HTR-8/SVneo (cell line): Measurements from ENCODE around the gene QSER1.
"Not testable (repeated sequence)": the region's sequence is repeated elsewhere in the genome, so short reads cannot be mapped to it uniquely, and the experiment has no call there.

ENCODE experiments used
- DNase-seq: peaks from one replicate; pipeline ENCODE4 v3.0.0; 2011; ENCODE audit warnings: low spot score, mixed read lengths; ENCODE audit not compliant: insufficient read length
- FAIRE-seq: peaks from 2 replicates; lab custom pipeline; 2011; peaks lifted over from hg19 to GRCh38; lab: Jason Lieb, UNC

QSER1 gene

DNA sequence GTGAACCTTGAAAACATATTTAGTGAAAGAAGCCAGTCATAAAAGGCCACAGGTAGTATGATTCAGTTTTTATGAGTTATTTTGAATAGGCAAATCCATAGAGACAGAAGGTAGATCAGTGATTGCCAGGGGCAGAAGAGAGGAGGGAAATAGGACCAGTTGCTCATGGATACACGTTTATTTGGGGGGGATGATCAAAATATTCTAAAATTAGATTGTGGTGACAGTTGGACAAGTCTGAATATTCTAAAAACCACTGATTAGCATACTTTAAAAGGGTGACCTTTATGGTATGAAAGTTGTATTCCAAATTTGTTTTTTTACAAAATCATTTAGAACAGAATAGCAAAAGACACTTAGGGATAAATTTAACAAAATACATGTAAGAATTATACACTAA, 28.6 kb downstream of the QSER1 start:
- no peak for FAIRE-seq

DNA sequence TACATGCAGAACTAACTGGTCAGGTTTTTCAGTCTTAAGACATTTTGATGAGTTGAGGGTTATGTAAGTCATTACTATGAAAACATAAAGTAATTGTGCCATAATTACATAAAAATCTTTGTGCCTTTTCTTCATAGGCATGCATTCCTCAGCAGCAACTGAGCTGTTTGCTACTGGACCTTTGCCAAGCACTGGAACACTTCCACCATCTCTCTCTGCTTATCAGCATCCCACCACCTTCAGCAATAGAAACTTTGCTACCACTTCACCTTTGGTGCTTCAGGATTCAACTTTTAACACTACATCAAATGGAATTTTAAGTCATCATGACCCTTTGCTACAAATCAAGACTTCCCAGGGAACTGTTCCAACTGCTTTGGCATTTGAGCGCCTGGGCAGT, 39.0 kb downstream of the QSER1 start:
- FAIRE-seq (no peak), DNase-seq (no peak)

More for the DNA sequence above, 28.6 kb downstream of the QSER1 start:
- DNase-seq, result no peak

DNA sequence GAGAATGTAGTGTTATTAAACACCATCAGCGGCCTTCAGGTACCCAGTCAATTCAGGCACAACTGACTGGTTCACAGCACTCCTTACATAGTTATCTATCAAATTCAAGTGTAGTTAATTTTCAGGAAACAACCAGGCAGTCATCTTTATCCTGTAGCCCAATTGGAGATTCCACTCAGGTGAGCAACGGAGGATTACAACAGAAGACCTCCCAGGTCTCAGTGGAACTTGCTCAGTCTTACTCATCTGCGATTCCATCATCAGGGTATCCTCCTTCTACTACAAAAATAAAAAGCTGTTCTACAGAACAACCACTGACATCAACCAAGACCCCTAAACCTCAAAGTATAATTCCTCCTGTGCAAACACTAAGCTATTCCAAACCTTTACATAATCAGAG, 39.6 kb downstream of the QSER1 start:
- no peak for FAIRE-seq
- no peak for DNase-seq

DNA sequence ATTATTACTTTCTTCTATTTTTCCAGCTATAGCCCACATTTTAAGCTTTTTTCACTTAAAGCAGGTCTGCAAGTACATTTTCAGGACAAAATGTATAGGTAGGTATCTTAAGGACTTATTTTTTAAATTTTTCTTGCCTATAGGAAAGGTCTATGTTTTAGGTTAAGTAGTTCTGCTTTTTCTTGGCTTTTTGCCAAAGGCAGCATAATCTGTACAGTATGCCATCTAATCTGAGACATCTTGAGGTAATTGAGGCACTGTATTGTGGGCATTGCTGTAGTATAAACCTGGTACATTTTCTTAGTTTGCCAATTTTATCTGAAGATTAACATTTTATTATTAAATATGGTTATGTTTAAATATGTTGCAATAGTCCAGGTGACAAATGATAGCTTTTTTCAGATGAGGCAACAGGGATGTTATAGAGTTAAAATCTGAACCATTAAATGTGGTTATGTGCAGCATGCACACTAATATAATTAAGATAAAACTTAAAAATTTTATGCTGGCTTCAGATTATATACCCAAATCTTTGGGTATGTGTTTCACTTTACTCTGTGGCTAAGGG, 42.9 kb downstream of the QSER1 start:
- DNase-seq (no peak), FAIRE-seq (no peak)

DNA sequence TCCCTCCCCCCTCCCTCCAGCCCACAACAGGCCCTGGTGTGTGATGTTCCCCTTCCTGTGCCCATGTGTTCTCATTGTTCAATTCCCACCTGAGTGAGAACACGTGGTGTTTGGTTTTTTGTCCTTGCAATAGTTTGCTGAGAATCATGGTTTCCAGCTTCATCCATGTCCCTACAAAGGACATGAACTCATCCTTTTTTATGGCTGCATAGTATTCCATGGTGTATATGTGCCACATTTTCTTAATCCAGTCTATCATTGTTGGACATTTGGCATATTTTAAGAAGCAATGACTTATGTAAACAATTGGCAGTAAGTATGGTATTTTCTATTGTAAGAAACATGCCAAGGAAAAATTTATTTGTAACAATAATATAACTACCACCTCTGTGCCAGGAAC, 43.6 kb downstream of the QSER1 start:
- not testable (repeated sequence) for DNase-seq, FAIRE-seq

DNA sequence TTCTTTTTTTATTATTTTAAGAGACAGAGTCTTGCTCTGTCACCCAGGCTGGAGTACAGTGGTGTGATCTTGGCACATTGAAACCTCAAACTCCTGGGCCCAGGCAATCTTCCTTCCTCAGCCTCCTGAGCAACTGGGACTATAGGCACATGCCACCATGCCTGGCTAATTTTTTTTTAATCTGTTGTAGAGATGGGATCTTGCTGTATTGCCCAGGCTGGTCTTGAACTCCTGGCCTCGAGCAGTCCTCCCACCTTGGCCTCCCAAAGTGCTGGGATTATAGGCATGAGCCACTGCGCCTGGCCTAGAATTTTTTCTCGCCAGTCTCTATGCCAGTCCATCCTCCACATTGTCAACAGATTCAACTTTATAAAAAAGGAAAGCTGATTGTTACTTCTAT, 44.7 kb downstream of the QSER1 start:
- not testable (repeated sequence) for DNase-seq, FAIRE-seq

DNA sequence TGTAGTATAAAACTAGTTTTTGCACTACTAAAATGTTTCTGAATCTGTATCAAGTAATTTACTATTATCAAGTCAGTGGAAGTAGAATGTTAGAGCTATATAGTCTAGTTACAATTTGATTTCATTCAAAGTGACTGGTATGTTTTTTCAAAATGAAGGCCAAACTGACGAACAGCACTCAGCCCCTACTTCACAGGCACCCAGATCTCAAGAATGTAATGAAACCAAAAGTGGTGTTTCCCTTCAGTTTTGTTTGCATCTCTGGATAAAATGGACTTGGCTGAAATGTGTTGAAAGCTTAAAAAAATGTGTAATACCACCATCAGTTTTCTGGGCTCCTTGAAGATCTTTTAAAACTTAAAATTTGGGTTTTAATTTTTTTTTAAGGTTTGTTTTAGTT, 46.4 kb downstream of the QSER1 start:
- no peak for FAIRE-seq
- DNase-seq, result no peak

DNA sequence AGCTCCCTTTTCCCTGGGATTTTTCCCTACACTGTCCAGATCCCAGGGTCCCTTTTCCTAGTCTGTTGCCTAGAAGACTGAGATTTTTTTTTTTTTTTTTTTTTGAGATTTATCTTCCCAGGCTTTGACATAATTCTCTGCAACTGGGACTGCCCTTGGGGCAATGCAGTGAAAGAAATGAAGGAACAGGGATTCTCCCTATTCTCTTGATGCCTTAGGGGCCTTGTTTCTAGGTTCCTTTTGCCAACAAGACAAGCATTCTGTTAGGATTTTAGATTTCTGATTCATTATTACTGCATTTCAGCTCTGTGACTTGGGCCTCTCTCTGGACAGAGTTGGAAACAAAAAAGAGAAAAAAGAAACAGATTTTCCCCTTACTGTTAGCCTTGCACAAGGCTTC, 47.3 kb downstream of the QSER1 start:
- DNase-seq (no peak), FAIRE-seq (no peak)

DNA sequence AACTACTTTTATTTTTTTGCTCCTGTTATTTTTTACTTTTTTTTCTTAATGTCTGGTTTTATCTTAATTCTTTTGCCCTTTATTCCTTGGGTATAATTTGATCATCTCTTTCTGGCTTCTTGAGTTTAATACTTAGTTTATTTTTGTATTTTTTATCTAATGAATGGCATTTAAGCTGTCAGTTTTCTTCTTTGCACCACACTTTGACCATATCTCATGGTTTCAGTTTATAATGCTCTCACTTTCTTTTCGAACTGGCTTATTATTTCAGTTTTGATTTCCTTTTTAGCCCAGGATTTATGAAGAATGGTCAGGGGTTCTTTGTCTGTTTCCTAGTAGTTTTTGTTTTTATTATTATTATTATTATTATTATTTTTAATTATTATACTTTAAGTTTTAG, 48.3 kb downstream of the QSER1 start:
- no peak for DNase-seq

DNA sequence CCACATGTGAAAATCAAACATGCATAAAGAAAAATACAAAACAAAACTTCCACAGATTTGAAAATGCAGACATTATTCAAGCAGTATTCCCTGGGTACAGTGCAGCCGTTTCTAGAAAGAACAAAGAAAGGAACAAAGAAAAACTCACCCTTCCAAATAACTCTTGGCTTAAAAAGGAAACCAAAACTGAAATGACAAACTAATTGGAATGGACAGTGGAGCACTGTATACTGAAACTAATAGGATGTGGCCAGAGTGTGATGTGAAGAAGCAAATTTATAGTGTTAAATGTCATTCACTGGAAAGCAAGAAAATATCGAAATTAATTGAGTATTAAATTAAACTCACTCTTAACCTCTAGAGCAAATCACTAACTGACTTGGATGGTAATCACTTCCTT, 55.4 kb downstream of the QSER1 start:
- no peak for FAIRE-seq
- no peak for DNase-seq

More for the DNA sequence above, 48.3 kb downstream of the QSER1 start:
- no peak for FAIRE-seq

DNA sequence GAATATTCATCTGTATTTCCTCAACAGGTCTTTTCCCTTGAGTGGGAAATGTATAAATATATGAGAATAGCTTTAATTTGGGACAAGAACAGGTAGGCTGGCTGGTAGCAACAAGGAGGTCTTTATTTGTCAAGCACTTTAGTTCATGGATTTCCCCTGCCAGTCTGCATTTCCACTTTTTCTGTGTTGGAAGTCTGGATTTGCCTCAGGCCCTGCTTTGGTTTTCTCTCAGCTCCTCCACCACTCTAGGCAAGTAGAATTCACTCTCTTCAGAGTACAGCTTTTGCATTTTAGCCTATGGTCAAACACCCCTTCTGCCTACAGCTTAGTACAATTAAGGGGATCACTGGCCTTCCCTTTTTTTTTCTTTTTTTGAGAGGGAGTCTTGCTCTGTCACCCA, 57.1 kb downstream of the QSER1 start:
- no peak for FAIRE-seq
- no peak for DNase-seq

DNA sequence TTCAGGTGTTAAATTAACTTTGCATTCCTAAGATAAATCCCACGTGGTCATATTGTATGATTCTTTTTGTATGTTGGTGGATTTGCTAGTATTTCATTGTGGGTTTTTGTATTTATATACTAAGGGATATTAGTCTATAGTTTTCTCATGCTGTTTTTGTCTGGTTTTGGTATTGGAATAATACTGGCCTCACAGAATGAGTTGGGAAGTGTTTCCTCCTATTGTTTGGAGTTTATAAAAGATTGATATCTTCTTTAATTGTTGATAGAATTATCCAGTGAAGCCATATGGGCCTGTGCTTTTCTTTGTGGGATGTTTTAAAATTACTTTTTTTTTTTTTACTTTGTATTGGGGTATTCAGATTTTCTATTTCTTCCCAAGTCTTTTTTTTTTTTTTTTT, 59.8 kb downstream of the QSER1 start:
- no peak for DNase-seq
- FAIRE-seq, result no peak

DNA sequence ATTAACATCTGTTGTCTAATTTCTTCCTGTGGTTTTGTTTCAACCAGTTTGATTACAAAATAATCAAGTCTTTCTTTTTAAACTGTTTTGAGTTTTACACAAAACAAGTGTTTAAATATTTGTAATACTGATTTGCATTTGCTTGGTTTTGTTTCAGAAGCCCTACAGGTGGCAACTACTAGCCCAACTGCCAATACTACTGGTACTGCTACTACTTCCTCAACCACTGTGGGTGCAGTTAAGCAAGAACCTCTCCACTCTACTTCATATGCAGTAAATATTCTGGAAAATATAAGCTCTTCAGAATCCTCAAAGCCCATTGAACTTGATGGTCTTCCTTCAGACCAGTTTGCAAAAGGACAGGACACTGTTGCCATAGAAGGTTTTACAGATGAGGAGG, 61.1 kb downstream of the QSER1 start:
- no peak for FAIRE-seq
- no peak for DNase-seq

DNA sequence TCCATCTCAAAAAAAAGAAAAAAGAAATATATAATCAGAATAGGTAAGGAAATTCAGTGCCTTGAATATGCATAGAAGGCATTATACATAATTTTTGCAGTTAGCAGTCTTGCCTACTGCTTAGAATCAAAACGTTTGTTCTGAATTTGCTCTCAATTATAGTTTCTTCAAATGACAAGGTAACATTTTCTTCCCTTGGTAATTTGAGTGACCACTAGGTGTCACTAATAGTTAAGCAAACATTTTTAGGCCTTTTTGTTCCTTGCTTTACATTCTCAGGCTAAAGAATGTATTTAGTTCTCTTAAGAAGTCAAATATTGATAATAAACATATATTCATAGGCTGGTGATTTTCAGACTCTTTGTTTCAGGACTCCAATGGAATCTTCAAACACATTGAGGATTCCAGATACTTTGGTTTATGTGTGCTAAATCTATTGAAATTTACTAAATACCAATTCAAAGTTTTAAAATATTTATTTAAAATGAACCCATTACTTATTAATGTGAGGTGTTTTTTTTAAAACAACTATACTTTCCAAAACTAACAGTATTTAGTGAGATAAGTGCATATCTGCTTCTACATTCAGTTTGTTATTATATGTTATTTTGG, 68.0 kb downstream of the QSER1 start:
- FAIRE-seq (no peak), DNase-seq (peak; percentile 37)

DNA sequence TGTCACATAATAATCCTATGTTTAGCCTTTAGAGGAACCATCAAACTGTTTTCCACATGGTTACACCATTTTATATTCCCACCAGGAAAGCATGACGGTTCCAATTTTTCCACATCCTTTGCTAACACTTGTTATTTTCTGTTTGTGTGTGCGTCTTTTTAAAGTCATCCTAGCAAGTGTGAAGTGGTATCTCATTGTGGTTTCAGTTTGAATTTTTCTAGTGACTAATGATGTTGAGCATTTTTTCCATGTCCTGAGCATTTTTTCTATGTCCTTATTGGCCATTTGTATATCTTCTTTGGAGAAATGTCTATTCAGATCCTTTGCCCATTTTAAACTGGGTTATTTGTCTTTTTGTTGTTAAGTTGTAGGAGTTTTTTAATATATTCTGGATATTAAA, 69.4 kb downstream of the QSER1 start:
- no peak for DNase-seq
- FAIRE-seq, result no peak

DNA sequence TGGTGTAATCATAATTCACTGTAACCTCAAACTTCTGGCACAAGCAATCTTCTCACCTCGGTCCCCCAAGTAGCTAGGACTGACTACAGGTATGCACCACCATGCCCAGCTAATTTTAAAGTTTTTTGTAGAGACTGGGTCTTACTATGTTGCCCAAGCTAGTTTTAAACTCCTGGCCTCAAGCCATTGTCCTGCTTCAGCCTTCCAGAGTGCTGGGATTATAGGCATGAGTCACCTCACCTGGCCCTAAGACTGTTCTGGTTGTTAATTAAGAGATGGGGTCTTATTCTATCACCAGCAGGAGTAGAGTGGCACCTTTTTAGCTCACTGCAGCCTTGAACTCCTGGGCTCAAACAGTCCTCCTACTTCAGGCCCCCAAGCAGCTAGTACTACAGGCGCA, 71.1 kb downstream of the QSER1 start:
- DNase-seq (no peak), FAIRE-seq (no peak)

DNA sequence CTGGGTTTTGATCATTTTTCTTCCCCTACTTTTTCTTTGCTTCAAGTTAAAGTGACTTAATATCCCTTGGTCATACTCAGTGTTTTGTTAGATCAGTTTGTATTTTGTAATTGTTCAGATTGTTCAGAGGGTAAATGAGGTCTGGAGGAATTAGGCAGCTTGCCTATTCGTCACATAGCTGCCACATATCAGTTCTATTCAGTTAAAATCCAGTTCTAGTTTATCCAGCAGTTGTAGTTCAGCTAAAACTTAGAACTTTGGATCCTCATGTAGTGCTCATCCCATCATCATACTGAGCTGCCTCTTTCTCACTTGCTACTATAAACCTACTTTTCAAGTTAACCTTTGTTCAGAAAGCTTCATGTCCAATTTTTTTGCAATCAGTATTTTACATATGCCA, 75.9 kb downstream of the QSER1 start:
- FAIRE-seq (no peak), DNase-seq (no peak)

DNA sequence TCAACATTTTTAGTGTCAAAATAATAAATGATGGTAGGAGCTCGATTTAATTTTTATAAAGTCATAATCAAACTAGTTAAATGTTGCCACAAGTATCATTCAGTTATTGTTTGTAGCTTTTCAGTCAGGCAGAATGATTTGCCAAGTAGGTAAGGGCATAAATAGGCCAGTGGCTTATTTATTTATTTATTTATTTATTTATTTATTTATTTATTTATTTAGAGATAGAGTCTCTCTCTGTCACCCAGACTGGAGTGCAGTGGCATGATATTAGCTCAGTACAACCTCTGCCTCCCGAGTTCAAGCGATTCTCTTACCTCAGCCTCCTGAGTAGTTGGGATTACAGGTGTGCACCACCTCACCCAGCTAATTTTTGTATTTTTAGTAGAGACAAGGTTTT, 79.6 kb downstream of the QSER1 start:
- not testable (repeated sequence) for DNase-seq, FAIRE-seq

DNA sequence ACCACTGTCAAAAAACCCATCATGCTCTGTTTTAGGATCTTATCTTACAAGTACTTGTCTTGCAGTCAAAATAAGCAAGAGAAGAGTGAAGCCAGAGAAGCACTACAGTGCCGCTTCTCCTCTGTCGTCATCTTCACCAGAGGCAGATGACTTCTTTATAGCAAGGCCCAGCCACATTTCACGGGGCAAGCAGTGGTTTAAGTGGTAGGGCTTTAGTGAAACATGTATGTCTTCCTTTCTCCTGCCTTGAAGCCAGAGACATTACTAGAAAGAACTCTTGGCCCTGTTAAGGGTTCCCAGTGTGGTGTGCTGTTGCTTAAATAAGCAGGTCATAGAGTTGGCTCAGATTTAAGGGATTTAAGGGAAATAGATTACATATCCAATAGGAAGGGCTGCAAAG, 80.2 kb downstream of the QSER1 start:
- no peak for DNase-seq
- FAIRE-seq, result no peak

DNA sequence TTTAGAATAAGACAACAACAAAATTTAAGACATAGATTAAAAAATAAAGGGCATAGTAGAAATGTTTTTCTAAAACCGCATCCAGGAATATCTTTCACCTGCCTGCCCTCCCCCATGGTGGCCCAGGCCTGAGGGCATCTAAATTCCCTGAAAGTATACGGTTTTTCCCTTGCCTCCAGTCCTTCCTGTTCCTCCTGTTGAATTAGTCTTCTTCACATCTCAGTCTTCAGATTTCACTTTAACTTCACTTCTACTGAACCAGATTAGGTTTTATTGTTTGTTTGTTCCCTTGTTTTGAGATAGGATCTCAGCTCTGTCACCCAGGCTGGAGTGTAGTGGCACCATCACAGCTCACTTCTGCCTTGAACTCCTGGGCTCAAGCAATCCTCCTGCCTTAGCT, 90.0 kb downstream of the QSER1 start:
- DNase-seq (no peak), FAIRE-seq (no peak)

DNA sequence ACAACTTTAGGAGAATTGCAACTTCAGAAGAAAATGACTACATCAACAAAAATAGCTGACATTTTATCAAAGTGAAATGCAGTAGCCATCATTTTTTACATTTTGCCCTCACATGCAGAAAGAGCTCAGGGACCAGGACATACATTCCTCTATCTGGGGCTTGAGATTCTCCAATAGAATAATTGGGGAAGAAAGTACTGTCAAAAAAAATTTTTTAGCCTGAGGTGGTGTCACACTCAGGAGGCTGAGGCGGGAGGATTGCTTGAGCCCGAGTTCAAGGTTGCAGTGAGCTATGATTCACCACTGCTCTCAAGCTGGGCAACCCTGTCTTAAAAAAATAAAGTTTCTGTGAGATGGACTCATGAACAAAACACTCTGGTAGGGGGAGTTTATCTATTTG, 90.9 kb downstream of the QSER1 start:
- no peak for FAIRE-seq
- DNase-seq, result no peak

DNA sequence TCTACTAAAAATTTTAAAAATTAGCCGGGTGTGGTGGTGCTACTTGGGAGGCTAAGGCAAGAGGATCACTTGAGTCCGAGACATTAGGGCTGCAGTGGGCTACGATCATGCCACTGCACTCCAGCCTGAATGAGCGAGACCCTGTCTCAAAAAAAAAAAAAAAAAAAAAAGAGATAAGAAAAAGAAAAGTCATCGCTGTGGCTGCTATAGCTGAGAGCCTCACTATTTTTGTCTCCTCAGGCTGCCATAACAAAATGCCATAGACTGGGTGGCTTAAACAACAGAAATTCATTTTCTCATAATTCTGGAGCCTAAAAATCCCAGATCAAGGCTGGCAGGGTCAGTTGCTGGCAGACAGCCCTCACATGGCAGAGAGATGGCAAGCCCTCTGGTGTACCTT, 93.0 kb downstream of the QSER1 start:
- DNase-seq (no peak), FAIRE-seq (no peak)
